HepG2 (cell line): ENCODE data around the gene BICDL2. TPM values are rescaled to one million over a fixed set of nuclear protein-coding genes. Genes with fewer than 3 reads are reported as not detected.

ENCODE experiments used
- ATAC-seq: fragments of 200-7000 bp; cut with Tn5 transposase; 3 replicates; pipeline ENCODE4 v1.9.1; 2020; ENCODE audit warnings: mild to moderate bottlenecking, moderate library complexity
- BruUV-seq: library from RNA; stranded (reverse); fragments of 400-500 nt; replicated peaks from 2 replicates; lab custom pipeline; 2021; lab: Mats Ljungman, UMichigan
- CTCF ChIA-PET: fragments of 300-600 bp; formaldehyde crosslinking; extraction: SDS; loops from one replicate; lab custom pipeline; 2021; ENCODE audit warnings: low total read pairs, inconsistent platforms, low intra/inter-chr PET ratio; lab: Yijun Ruan, JAX
- POLR2A ChIA-PET: fragments of 350-600 bp; sonication (Branson Sonifier 250); formaldehyde crosslinking; loops from one replicate; lab custom pipeline; 2020; ENCODE audit warnings: antibody characterized with exemption, inconsistent platforms; lab: Yijun Ruan, JAX
- DNase-seq: peaks from one replicate; pipeline ENCODE4 v3.0.0-alpha.2; 2015; ENCODE audit warnings: low spot score
- FAIRE-seq: peaks from 3 replicates; lab custom pipeline; 2011; peaks lifted over from hg19 to GRCh38; lab: Jason Lieb, UNC
- H2AFZ ChIP-seq: one replicate; pipeline ENCODE4 v1.6.1; 2011; ENCODE audit warnings: low read length, inconsistent platforms
- H3K27ac ChIP-seq: fragments of 300-600 bp; 3 replicates; pipeline ENCODE4 v1.8.0; 2011; ENCODE audit warnings: mixed run types, mild to moderate bottlenecking, mixed read lengths, low read length, inconsistent platforms; ENCODE audit not compliant: insufficient read depth; ENCODE audit errors: extremely low read length
- H3K27me3 ChIP-seq, 2 experiments: fragments of 200-600 bp in 1 of 2; 2 replicates in 1 of 2; 3 replicates in 1 of 2; pipeline versions ENCODE4 v1.6.0 to v1.8.0; 2011; ENCODE audit warnings: low read length in 2 of 2, mild to moderate bottlenecking in 2 of 2, moderate library complexity in 2 of 2, inconsistent platforms in 1 of 2; ENCODE audit not compliant: insufficient read depth in 2 of 2, control insufficient read depth in 1 of 2
- H3K36me3 ChIP-seq, 2 experiments: fragments of 200-600 bp in 1 of 2; replicated peaks in 1 of 2; 2 replicates in 1 of 2; 3 replicates in 1 of 2; pipeline versions ENCODE4 v1.5.1 to v1.8.0; 2011; ENCODE audit warnings: low read length in 2 of 2, inconsistent platforms in 1 of 2; ENCODE audit not compliant: insufficient read depth in 2 of 2, control insufficient read depth in 1 of 2
- H3K4me1 ChIP-seq: 2 replicates; pipeline ENCODE4 v1.5.1; 2012; ENCODE audit warnings: low read length, inconsistent platforms; ENCODE audit not compliant: insufficient read depth
- H3K4me2 ChIP-seq: 2 replicates; pipeline ENCODE4 v1.6.0; 2011; ENCODE audit warnings: low read depth, low read length, inconsistent platforms
- H3K4me3 ChIP-seq, 3 experiments: fragments of 200-600 bp in 1 of 3; sonication (generic), shearing (Covaris generic) in 1 of 3; replicated peaks in 1 of 3; 2 replicates each; pipeline ENCODE4 v1.5.1; 2011 to 2016; ENCODE audit warnings: low read length in 3 of 3, inconsistent platforms in 2 of 3, low read depth in 2 of 3, mild to moderate bottlenecking in 2 of 3, control low read depth in 1 of 3, mixed read lengths in 1 of 3; ENCODE audit not compliant: insufficient read depth in 1 of 3
- H3K79me2 ChIP-seq: one replicate; pipeline ENCODE4 v1.6.1; 2011; ENCODE audit warnings: low read length, inconsistent platforms; ENCODE audit not compliant: insufficient read depth
- H3K9ac ChIP-seq: 2 replicates; pipeline ENCODE4 v1.6.0; 2011; ENCODE audit warnings: mild to moderate bottlenecking, low read depth, low read length, inconsistent platforms; ENCODE audit not compliant: insufficient read depth
- H3K9me3 ChIP-seq: 2 replicates; pipeline ENCODE4 v1.5.1; 2012; ENCODE audit warnings: mild to moderate bottlenecking, low read length
- H4K20me1 ChIP-seq: 2 replicates; pipeline ENCODE4 v1.6.0; 2011; ENCODE audit warnings: inconsistent platforms, mild to moderate bottlenecking, low read length, moderate library complexity; ENCODE audit not compliant: insufficient read depth
- ARNT2 ChIP-seq: sonication (generic); formaldehyde crosslinking; IDR thresholded peaks from 2 replicates; pipeline ENCODE4 v1.8.0; 2022; ENCODE audit warnings: mild to moderate bottlenecking, low read depth, missing genetic modification reagents, moderate library complexity
- DMTF1 ChIP-seq: sonication (generic); formaldehyde crosslinking; IDR thresholded peaks from 2 replicates; pipeline ENCODE4 v1.4.0; 2020; ENCODE audit warnings: mild to moderate bottlenecking, missing genetic modification reagents
- HDAC2 ChIP-seq: sonication (generic); formaldehyde crosslinking; IDR thresholded peaks from 2 replicates; pipeline ENCODE4 v1.4.0; 2020; ENCODE audit warnings: missing genetic modification reagents
- HOXA3 ChIP-seq: sonication (generic); formaldehyde crosslinking; IDR thresholded peaks from 2 replicates; pipeline ENCODE4 v1.5.0; 2020; ENCODE audit warnings: missing genetic modification reagents
- KLF12 ChIP-seq: sonication (generic); formaldehyde crosslinking; IDR thresholded peaks from 2 replicates; pipeline ENCODE4 v1.4.0; 2020; ENCODE audit warnings: missing genetic modification reagents, borderline replicate concordance
- NKX3-1 ChIP-seq: sonication (generic); formaldehyde crosslinking; IDR thresholded peaks from 2 replicates; pipeline ENCODE4 v1.5.0; 2020; ENCODE audit warnings: missing genetic modification reagents
- NONO ChIP-seq, 2 experiments: fragments of 450-650 bp in 1 of 2; sonication (generic) in 1 of 2; formaldehyde crosslinking in 1 of 2; IDR thresholded peaks in 1 of 2; conservative IDR thresholded peaks in 1 of 2; 2 replicates each; pipeline versions ENCODE4 v1.6.1 to v1.8.0; 2017 to 2022; ENCODE audit warnings: mild to moderate bottlenecking in 1 of 2, missing genetic modification reagents in 1 of 2, moderate library complexity in 1 of 2
- NR2F1 ChIP-seq, 2 experiments: fragments of 450-650 bp in 1 of 2; formaldehyde crosslinking in 1 of 2; IDR thresholded peaks; 2 replicates each; pipeline versions ENCODE4 v1.5.0 to v1.6.1; 2016 to 2020; ENCODE audit warnings: mild to moderate bottlenecking in 1 of 2, missing compliant biosample characterization in 1 of 2, missing genetic modification reagents in 1 of 2, moderate library complexity in 1 of 2
- PHF5A ChIP-seq: IDR thresholded peaks from one replicate; pipeline ENCODE4 v1.6.1; 2018; ENCODE audit warnings: low read depth, missing genetic modification reagents; ENCODE audit not compliant: unreplicated experiment
- RAD21 ChIP-seq: fragments of 450-650 bp; formaldehyde crosslinking; IDR thresholded peaks from 2 replicates; pipeline ENCODE4 v1.5.0; 2020; ENCODE audit warnings: mild to moderate bottlenecking
- WIZ ChIP-seq: sonication (generic); formaldehyde crosslinking; IDR thresholded peaks from 2 replicates; pipeline ENCODE4 v1.5.1; 2020; ENCODE audit warnings: mild to moderate bottlenecking, missing genetic modification reagents
- XRCC5 ChIP-seq: fragments of 200-400 bp; formaldehyde crosslinking; optimal IDR thresholded peaks from 2 replicates; pipeline ENCODE3; 2017; ENCODE audit warnings: mild to moderate bottlenecking, low read length
- ZBTB49 ChIP-seq: sonication (generic); formaldehyde crosslinking; IDR thresholded peaks from 2 replicates; pipeline ENCODE4 v1.4.0; 2020; ENCODE audit warnings: missing genetic modification reagents, borderline replicate concordance
- ZKSCAN1 ChIP-seq: fragments of 150-350 bp; IDR thresholded peaks from 2 replicates; pipeline ENCODE4 v1.6.1; 2014; ENCODE audit warnings: low read length
- ZNF101 ChIP-seq: sonication (generic); formaldehyde crosslinking; IDR thresholded peaks from 2 replicates; pipeline ENCODE4 v1.4.0; 2020; ENCODE audit warnings: mild to moderate bottlenecking, low read depth, missing genetic modification reagents, borderline replicate concordance
- ZNF12 ChIP-seq: sonication (generic); formaldehyde crosslinking; IDR thresholded peaks from 2 replicates; pipeline ENCODE4 v1.5.0; 2020; ENCODE audit warnings: missing genetic modification reagents
- ZNF546 ChIP-seq: sonication (generic); formaldehyde crosslinking; conservative IDR thresholded peaks from 2 replicates; pipeline ENCODE4 v1.8.1; 2023; ENCODE audit warnings: mild to moderate bottlenecking, missing genetic modification reagents
- ZNF672 ChIP-seq: sonication (generic); formaldehyde crosslinking; IDR thresholded peaks from 2 replicates; pipeline ENCODE4 v1.8.1; 2022; ENCODE audit warnings: missing genetic modification reagents
- WGBS: methylation state at CpG from one replicate; pipeline ENCODE4 v1.1.6; 2017; ENCODE audit warnings: low lambda C conversion rate; 5-methylcytosine and 5-hydroxymethylcytosine counted together
- in situ Hi-C: cut with HindIII; loops from 2 replicates; pipeline ENCODE4 v1.10.0; 2017; ENCODE audit warnings: low pct_unique_long_range_greater_than_20kb; ENCODE audit not compliant: extremely low pct_ligation_motif_present
- intact Hi-C: fragments of 100-400 bp; cut with micrococcal nuclease; formaldehyde crosslinking; loops from one replicate; pipeline ENCODE4 v1.10.0; 2022; ENCODE audit not compliant: unreplicated experiment
- polyA plus RNA-seq, 8 experiments: library from polyadenylated mRNA; depleted of rRNA in 3 of 8; stranded (reverse) in 7 of 8; unstranded in 1 of 8; fragments of >200 nt; fragmentation: Illumina TruSeq in 4 of 8; extraction: Trizol in 4 of 8; gene quantifications; 2 replicates each; pipeline versions ENCODE4 v1.2.1 to v1.2.3, GENCODE V29; 2011 to 2016; ENCODE audit warnings: low read depth in 4 of 8, missing spikeins in 1 of 8, mixed read lengths in 1 of 8; ENCODE audit not compliant: insufficient read depth in 1 of 8
- total RNA-seq, 5 experiments: library from RNA; depleted of rRNA; stranded (reverse); fragments of >200 nt; fragmentation: Illumina TruSeq; extraction: Trizol; gene quantifications; 2 replicates each; pipeline ENCODE4 v1.2.3, GENCODE V29; 2016; ENCODE audit warnings: low read depth in 1 of 5

The BICDL2 gene
- total and polyA plus RNA-seq, 2 of the 13 experiments (the other 11 are each of a cell fraction or from before 2014, with no cell fraction given): 0.12 TPM; not detected in 1

- TF ChIP-seq ARNT2 (CRISPR knock-in tag) (no peak), NKX3-1 (CRISPR knock-in tag) (no peak), NONO (IDR thresholded peaks at IDR 0.05) (no peak), NONO (CRISPR knock-in tag; conservative IDR thresholded peaks at IDR 0.05) (no peak)
These were observed 17.0 kb downstream of the BICDL2 start (continued) for GRCh38 chr16:3019594-3020246.

GRCh38 chr16:3017794-3018506 is 18.8 kb downstream of the BICDL2 start, which contains the start of gene CLDN6:
TSS of gene CLDN6 (minus strand) at chr16:3018183. CDS start at chr16:3016021, 2,162 bp downstream.
- ChIA-PET CTCF (interaction anchor here (0.6 to 1.2 kb wide), 3 partner anchors 10 to 141 kb away, joined by 3 to 4 read pairs (median 3); no protein-coding TSS in a partner anchor), POLR2A (interaction anchor here (18.8 kb wide), 1 partner anchor 9 kb away, joined by 750 read pairs; the partner anchor contains the start of gene CLDN9)
- Histone ChIP-seq H3K4me1 (peaks cover 85% of the 10 kb centered on the region), H3K4me2 (peak within 1 kb of the TSS; percentile 74), H3K27ac (no peak within 1 kb of the TSS), H3K36me3 (no peaks in the 10 kb centered on the region; a peak in 1 of 5 replicates), H3K9ac (peak within 1 kb of the TSS; percentile 26), H3K27me3 (peaks cover 2 to 8% of the 10 kb centered on the region in 2 experiments; a peak in 4 of 5 replicates), H3K9me3 (no peaks in the 10 kb centered on the region), H4K20me1 (peaks cover 18% of the 10 kb centered on the region; the same call in 1 of the 2 replicates), H3K79me2 (peaks cover 5% of the 10 kb centered on the region), H3K4me3 (peak within 1 kb of the TSS; percentile 36 to 57 (median 45)), H2AFZ (no peak within 1 kb of the TSS)
- FAIRE-seq (no peak), DNase-seq (no peak), ATAC-seq (no peak)
- 62% methylated on average over 16 of the region's 52 CpGs for WGBS
- in situ Hi-C loops (no loop called here), intact Hi-C loops (no loop called here)
- no TSS peak for BruUV-seq
- TF ChIP-seq ZKSCAN1 (no peak), DMTF1 (no peak), WIZ (CRISPR knock-in tag) (no peak), XRCC5 (peak; percentile 80), PHF5A (CRISPR knock-in tag) (no peak), ZNF101 (no peak), HOXA3 (CRISPR knock-in tag) (peak; percentile 38; the same call in 1 of the 2 replicates), ZNF672 (no peak), KLF12 (CRISPR knock-in tag) (no peak), RAD21 (peak; percentile 69), NR2F1 (CRISPR knock-in tag; IDR thresholded peaks at IDR 0.05) (no peak), ZNF546 (CRISPR knock-in tag) (no peak), ZBTB49 (CRISPR knock-in tag) (no peak), HDAC2 (CRISPR knock-in tag) (no peak), ZNF12 (no peak)
